ES-I3 (cell line): Measurements from ENCODE around the gene CHST3.

Experiments
- H3K36me3 ChIP-seq: 2 replicates; pipeline ENCODE4 v1.6.1; 2013; ENCODE audit warnings: mild to moderate bottlenecking, low read length, control low read depth, moderate library complexity; ENCODE audit not compliant: insufficient read depth
- H3K4me1 ChIP-seq: 2 replicates; pipeline ENCODE4 v1.6.1; 2013; ENCODE audit warnings: mild to moderate bottlenecking, control low read depth, low read length; ENCODE audit not compliant: insufficient read depth
- H3K9ac ChIP-seq: 2 replicates; pipeline ENCODE4 v1.6.1; 2013; ENCODE audit warnings: low read depth, mild to moderate bottlenecking, low read length, moderate library complexity
- H3K9me3 ChIP-seq: 2 replicates; pipeline ENCODE4 v1.6.1; 2013; ENCODE audit warnings: mild to moderate bottlenecking, low read length, moderate library complexity; ENCODE audit not compliant: control insufficient read depth, insufficient read depth

CHST3 gene

DNA sequence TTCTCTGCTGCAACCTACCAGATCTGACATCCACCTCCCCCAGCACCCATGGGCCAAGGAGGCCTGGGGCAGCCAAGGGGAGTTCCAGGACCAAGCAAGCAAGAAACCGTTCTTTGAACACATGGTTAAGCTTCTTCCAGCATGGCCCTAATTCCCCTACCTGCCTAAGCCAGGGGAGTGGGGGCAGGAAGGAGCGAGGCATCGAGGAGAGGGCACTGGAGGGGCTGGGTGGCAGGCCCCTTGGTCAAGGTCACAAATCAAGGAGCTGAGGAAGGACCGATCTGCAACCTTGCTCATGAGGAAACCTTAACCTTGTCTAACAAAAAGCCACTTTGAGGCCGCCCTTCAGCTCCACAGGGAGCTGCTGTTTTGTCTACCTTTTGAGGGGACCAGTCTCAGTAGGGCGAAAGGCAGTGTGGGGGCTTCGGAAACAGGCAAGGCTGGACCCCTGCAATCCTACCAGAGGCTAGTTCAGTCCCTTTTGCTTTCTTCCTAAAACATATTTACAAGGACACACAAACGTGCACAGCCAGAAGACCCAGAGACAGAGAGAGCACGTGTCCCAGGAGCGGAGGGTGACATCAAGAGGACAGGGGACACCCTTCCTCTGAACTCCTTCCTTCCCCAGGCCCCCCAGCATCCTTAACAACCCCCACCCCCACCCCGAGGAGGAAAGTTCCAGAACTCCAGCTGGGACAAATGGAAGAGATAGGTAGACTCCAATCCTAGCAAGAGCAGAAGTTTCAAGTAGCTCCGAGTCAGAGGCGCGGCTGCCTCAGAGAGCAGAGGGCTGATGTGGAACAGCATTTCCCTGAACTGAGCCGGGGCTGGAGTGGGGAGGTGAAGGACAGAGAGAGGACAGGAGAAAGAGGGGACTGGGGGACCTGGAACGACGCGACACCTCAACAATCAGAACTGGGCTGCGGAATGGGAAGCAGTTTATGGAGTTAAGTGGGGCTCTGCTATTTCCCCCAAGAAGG, 95.9 kb downstream of the CHST3 start:
- H3K9ac ChIP-seq, result no peak overlapping the region

DNA sequence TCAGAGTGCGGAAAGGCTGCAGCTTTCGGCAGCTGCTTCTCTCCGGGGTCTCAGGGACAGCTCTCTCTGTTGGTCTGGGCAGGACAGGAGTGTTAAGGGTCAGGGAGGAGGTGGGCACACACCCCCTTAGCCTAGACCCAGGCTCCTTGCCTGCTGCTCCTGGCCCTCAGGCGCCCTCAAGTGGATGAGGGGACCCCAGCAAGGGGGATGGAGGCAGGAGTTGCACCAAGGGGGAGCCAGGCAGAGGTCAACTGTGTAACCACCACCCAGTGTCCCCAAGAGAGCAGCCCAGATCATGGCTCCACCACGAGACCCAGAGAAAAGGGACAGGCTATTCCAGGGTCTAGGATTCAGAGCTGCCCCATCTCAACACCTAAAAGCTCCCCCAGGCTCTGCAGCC, 97.3 kb downstream of the CHST3 start:
- Histone ChIP-seq H3K36me3 (no peaks in the 10 kb centered on the region), H3K4me1 (peaks cover 9% of the 10 kb centered on the region; the same call in 1 of the 2 replicates), H3K9ac (no peak overlapping the region), H3K9me3 (no peaks in the 10 kb centered on the region)

More for the DNA sequence above, 95.9 kb downstream of the CHST3 start:
- no peaks in the 10 kb centered on the region for H3K9me3 ChIP-seq
- H3K36me3 ChIP-seq, result no peaks in the 10 kb centered on the region
- H3K4me1 ChIP-seq, result peaks cover 9% of the 10 kb centered on the region; the same call in 1 of the 2 replicates

DNA sequence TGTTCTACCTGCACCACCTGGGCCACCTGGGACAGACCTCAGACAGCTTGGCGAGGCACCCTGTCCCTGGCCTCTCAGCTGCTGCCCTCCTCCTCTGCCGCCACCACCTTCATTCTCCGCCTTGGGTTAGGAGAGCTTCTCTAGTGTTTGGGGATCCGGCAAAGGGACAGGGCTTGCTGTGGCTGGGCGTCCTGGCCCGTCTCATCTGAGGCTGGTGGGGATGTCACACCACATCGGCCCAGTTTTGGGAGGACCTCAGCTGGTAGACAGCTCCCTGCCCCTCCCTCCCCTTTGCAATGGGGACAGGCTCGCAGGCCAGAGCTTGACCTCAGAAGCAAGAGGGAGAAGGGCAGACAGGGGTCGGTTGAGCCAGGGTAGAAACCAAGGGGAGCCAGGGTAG, 97.7 kb downstream of the CHST3 start:
- no peaks in the 10 kb centered on the region for H3K36me3 ChIP-seq
- H3K9me3 ChIP-seq, result no peaks in the 10 kb centered on the region
- H3K4me1 ChIP-seq, result peaks cover 9% of the 10 kb centered on the region; the same call in 1 of the 2 replicates
- H3K9ac ChIP-seq, result no peak overlapping the region

- H3K9ac ChIP-seq, result no peak overlapping the region
- no peaks in the 10 kb centered on the region for H3K36me3 ChIP-seq
- peaks cover 9% of the 10 kb centered on the region; the same call in 1 of the 2 replicates for H3K4me1 ChIP-seq
- H3K9me3 ChIP-seq, result no peaks in the 10 kb centered on the region
Measured at GRCh38 chr10:72062382-72062781, 98.2 kb downstream of the CHST3 start.
